Karpas-422 (cell line): ENCODE results near the gene SURF2. TPM values are rescaled to one million over a fixed set of nuclear protein-coding genes. Genes with fewer than 3 reads are reported as not detected.

Experiments
- DNase-seq: peaks from one replicate; pipeline ENCODE4 v3.0.0-alpha.2; 2015
- H2AFZ ChIP-seq: fragments of 200-600 bp; sonication (generic); 2 replicates; pipeline ENCODE4 v1.6.1; 2014; ENCODE audit warnings: antibody characterized with exemption, low read length, mixed read lengths
- H3K27ac ChIP-seq: fragments of 200-600 bp; sonication (generic); 2 replicates; pipeline ENCODE4 v1.5.1; 2014; ENCODE audit warnings: mild to moderate bottlenecking, low read length, moderate library complexity
- H3K27me3 ChIP-seq: fragments of 200-600 bp; sonication (generic); 2 replicates; pipeline ENCODE4 v1.6.1; 2014; ENCODE audit warnings: low read length, mixed read lengths
- H3K36me3 ChIP-seq: fragments of 200-600 bp; sonication (generic); 2 replicates; pipeline ENCODE4 v1.6.1; 2014; ENCODE audit warnings: low read length, mixed read lengths; ENCODE audit not compliant: insufficient read depth
- H3K4me1 ChIP-seq: fragments of 200-600 bp; sonication (generic); 2 replicates; pipeline ENCODE4 v1.6.1; 2014; ENCODE audit warnings: mild to moderate bottlenecking, low read length, mixed read lengths
- H3K4me2 ChIP-seq: fragments of 200-600 bp; sonication (generic); 2 replicates; pipeline ENCODE4 v1.6.1; 2014; ENCODE audit warnings: low read length, low read depth, mild to moderate bottlenecking; ENCODE audit not compliant: poor library complexity, severe bottlenecking
- H3K4me3 ChIP-seq: fragments of 200-600 bp; sonication (generic); 2 replicates; pipeline ENCODE4 v1.5.1; 2014; ENCODE audit warnings: mild to moderate bottlenecking, antibody characterized with exemption, low read length, mixed read lengths
- H3K79me2 ChIP-seq: fragments of 200-600 bp; sonication (generic); 2 replicates; pipeline ENCODE4 v1.6.1; 2014; ENCODE audit warnings: mild to moderate bottlenecking, low read length, mixed read lengths
- H3K9ac ChIP-seq: fragments of 200-600 bp; sonication (generic); 2 replicates; pipeline ENCODE4 v1.6.0; 2014; ENCODE audit warnings: low read length
- H3K9me2 ChIP-seq: fragments of 200-600 bp; sonication (generic), shearing (Covaris generic); replicated peaks from 2 replicates; pipeline ENCODE4 v1.6.0; 2014; ENCODE audit warnings: mild to moderate bottlenecking, low read length, moderate library complexity; ENCODE audit not compliant: insufficient read depth
- H3K9me3 ChIP-seq: fragments of 300-700, 200-600 bp; sonication (generic); 2 replicates; pipeline ENCODE4 v1.6.1; 2014; ENCODE audit warnings: low read length, mixed read lengths
- H4K20me1 ChIP-seq: fragments of 200-600 bp; sonication (generic); 2 replicates; pipeline ENCODE4 v1.6.1; 2014; ENCODE audit warnings: mild to moderate bottlenecking, antibody characterized with exemption, low read length, low read depth; ENCODE audit not compliant: insufficient read depth
- total RNA-seq: library from RNA; depleted of rRNA; stranded (reverse); fragments of >200 nt; shearing (Covaris generic); gene quantifications from 2 replicates; pipeline ENCODE4 v1.2.3, GENCODE V29; 2014; ENCODE audit warnings: low replicate concordance

Gene SURF2
- total RNA-seq, 1 experiment from 2014 or later = 20.0 TPM

DNA sequence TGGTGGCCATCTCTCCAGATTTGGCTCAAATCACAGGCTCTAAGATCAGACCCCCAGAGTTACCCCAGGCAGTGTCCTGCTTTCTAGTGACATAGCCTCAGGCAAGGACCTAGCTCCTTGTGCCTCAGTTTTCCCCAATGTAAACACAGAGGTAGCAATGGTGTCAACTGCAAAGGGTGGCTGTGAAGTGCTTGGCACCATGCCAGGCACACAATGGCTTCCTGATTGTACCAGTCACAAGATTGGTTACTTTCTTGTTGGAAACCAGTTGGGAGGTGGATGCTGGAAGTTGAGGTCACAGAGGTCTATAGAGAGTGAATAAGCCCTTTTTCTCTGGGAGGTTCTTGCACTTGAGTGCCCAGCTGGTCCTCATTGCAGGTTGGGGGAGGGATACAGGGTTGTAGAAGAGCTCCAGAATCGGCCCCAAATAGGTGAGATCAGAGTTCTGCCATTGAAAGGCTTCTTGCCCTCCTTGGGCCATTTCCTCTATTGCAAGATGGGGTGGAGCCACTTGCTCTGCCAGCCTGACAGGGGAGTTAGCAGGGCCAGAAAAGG lies 22.1 kb downstream of the SURF2 start:
- no peak overlapping the region for H3K9ac ChIP-seq
- no peak overlapping the region for H2AFZ ChIP-seq
- H4K20me1 ChIP-seq = peaks cover 9% of the 10 kb centered on the region; the same call in 1 of the 2 replicates
- H3K4me2 ChIP-seq = no peak overlapping the region
- no peak for DNase-seq
- H3K36me3 ChIP-seq = no peaks in the 10 kb centered on the region
- H3K9me2 ChIP-seq = no peaks in the 10 kb centered on the region
- no peak overlapping the region for H3K27ac ChIP-seq
- peaks cover 22% of the 10 kb centered on the region for H3K4me1 ChIP-seq
- H3K9me3 ChIP-seq = peaks cover 4% of the 10 kb centered on the region; the same call in 1 of the 2 replicates
- no peak overlapping the region for H3K4me3 ChIP-seq
- peaks cover 8% of the 10 kb centered on the region; the same call in 1 of the 2 replicates for H3K27me3 ChIP-seq
- H3K79me2 ChIP-seq = peaks cover 23% of the 10 kb centered on the region

- Histone ChIP-seq H3K9me2 (no peaks in the 10 kb centered on the region), H3K36me3 (no peaks in the 10 kb centered on the region), H2AFZ (no peak overlapping the region), H3K4me3 (no peak overlapping the region), H3K27ac (no peak overlapping the region), H4K20me1 (peaks cover 9% of the 10 kb centered on the region; the same call in 1 of the 2 replicates), H3K79me2 (peaks cover 14% of the 10 kb centered on the region), H3K4me2 (no peak overlapping the region), H3K27me3 (peaks cover 8% of the 10 kb centered on the region; the same call in 1 of the 2 replicates), H3K9ac (no peak overlapping the region), H3K9me3 (peaks cover 4% of the 10 kb centered on the region; the same call in 1 of the 2 replicates), H3K4me1 (peaks cover 16% of the 10 kb centered on the region)
- no peak for DNase-seq
These were observed 23.1 kb downstream of the SURF2 start for GRCh38 chr9:133379153-133380086.

- peaks cover 4% of the 10 kb centered on the region; the same call in 1 of the 2 replicates for H3K9me3 ChIP-seq
- H3K9ac ChIP-seq = no peak overlapping the region
- no peaks in the 10 kb centered on the region for H3K9me2 ChIP-seq
- H3K4me1 ChIP-seq = peaks cover 11% of the 10 kb centered on the region
- H3K4me3 ChIP-seq = no peak overlapping the region
- peaks cover under 1% of the 10 kb centered on the region; the same call in 1 of the 2 replicates for H3K79me2 ChIP-seq
- H3K36me3 ChIP-seq = no peaks in the 10 kb centered on the region
- H3K27ac ChIP-seq = no peak overlapping the region
- no peak overlapping the region for H2AFZ ChIP-seq
- H3K4me2 ChIP-seq = no peak overlapping the region
- peaks cover 8% of the 10 kb centered on the region; the same call in 1 of the 2 replicates for H3K27me3 ChIP-seq
- no peak for DNase-seq
- no peaks in the 10 kb centered on the region for H4K20me1 ChIP-seq
These were observed 24.4 kb downstream of the SURF2 start for GRCh38 chr9:133380734-133381133.

GRCh38 chr9:133382507-133383141 lies 26.3 kb downstream of the SURF2 start:
- H3K4me1 ChIP-seq = peaks cover 6% of the 10 kb centered on the region
- peaks cover 4% of the 10 kb centered on the region; the same call in 1 of the 2 replicates for H3K9me3 ChIP-seq
- no peak overlapping the region for H3K4me3 ChIP-seq
- DNase-seq = no peak
- no peak overlapping the region for H3K27ac ChIP-seq
- H3K4me2 ChIP-seq = no peak overlapping the region
- H3K27me3 ChIP-seq = peaks cover 8% of the 10 kb centered on the region; the same call in 1 of the 2 replicates
- H2AFZ ChIP-seq = no peak overlapping the region
- H4K20me1 ChIP-seq = no peaks in the 10 kb centered on the region
- H3K9ac ChIP-seq = no peak overlapping the region
- H3K9me2 ChIP-seq = no peaks in the 10 kb centered on the region
- no peaks in the 10 kb centered on the region for H3K36me3 ChIP-seq
- H3K79me2 ChIP-seq = no peaks in the 10 kb centered on the region

DNA sequence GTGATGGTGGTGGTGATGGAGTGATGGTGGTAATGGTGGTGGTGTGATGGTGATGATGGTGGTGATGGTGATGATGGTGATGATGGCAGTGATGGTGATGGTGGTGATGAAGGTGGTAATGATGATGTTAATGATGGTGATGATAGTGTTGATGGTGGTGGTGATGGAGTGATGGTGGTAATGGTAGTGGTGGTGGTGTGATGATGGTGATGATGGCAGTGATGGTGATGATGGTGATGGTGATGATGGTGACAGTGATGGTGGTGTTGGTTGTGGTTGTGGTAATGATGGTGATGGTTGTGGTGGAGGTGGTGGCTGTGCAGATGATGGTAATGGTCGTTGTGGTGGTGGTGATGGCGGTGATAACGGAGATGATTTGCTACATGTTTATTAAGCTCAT lies 27.1 kb downstream of the SURF2 start:
- no peaks in the 10 kb centered on the region for H3K9me2 ChIP-seq
- H3K4me2 ChIP-seq = no peak overlapping the region
- H2AFZ ChIP-seq = no peak overlapping the region

GRCh38 chr9:133384736-133385321 lies 28.5 kb downstream of the SURF2 start:
- no peaks in the 10 kb centered on the region for H3K9me2 ChIP-seq
- no peaks in the 10 kb centered on the region for H3K79me2 ChIP-seq
- H2AFZ ChIP-seq = no peak overlapping the region
- no peak overlapping the region for H3K9ac ChIP-seq
- DNase-seq = no peak
- peaks cover 4% of the 10 kb centered on the region; the same call in 1 of the 2 replicates for H3K9me3 ChIP-seq
- no peaks in the 10 kb centered on the region for H3K27me3 ChIP-seq
- no peak overlapping the region for H3K4me3 ChIP-seq
- no peaks in the 10 kb centered on the region for H3K4me1 ChIP-seq
- H3K36me3 ChIP-seq = no peaks in the 10 kb centered on the region
- no peak overlapping the region for H3K4me2 ChIP-seq
- H3K27ac ChIP-seq = no peak overlapping the region
- no peaks in the 10 kb centered on the region for H4K20me1 ChIP-seq

More for the DNA sequence above, 27.1 kb downstream of the SURF2 start:
- Histone ChIP-seq H3K9me3 (peaks cover 4% of the 10 kb centered on the region; the same call in 1 of the 2 replicates), H3K27ac (no peak overlapping the region), H4K20me1 (no peaks in the 10 kb centered on the region), H3K4me1 (no peaks in the 10 kb centered on the region), H3K4me3 (no peak overlapping the region), H3K9ac (no peak overlapping the region), H3K36me3 (no peaks in the 10 kb centered on the region), H3K27me3 (peaks cover 2% of the 10 kb centered on the region; the same call in 1 of the 2 replicates), H3K79me2 (no peaks in the 10 kb centered on the region)
- no peak for DNase-seq

DNA sequence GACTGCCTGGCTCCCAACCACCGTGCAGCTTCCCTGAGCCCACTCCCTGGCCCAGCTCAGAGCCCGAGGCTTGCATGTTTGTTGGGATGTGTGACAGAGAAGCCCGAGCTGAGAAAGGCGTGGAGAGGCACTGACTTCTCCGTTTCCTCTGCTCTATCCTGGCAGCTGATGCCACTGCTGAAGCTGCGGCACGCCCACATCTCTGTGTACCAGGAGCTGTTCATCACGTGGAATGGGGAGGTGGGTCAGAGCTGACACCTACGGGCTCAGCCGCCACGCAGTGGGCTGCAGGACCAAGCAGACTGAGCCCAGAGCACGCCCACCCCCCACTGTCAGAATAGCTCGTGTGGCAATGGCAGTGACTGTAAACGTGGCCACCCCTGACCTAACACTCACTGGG lies 29.1 kb downstream of the SURF2 start:
- no peaks in the 10 kb centered on the region for H3K36me3 ChIP-seq

More for the DNA sequence above, 29.1 kb downstream of the SURF2 start:
- H3K9me3 ChIP-seq = peaks cover 4% of the 10 kb centered on the region; the same call in 1 of the 2 replicates
- H3K4me1 ChIP-seq = no peaks in the 10 kb centered on the region
- no peaks in the 10 kb centered on the region for H3K27me3 ChIP-seq
- no peaks in the 10 kb centered on the region for H3K79me2 ChIP-seq
- no peaks in the 10 kb centered on the region for H4K20me1 ChIP-seq
- no peak overlapping the region for H3K9ac ChIP-seq
- no peak overlapping the region for H3K27ac ChIP-seq
- no peaks in the 10 kb centered on the region for H3K9me2 ChIP-seq
- DNase-seq = no peak
- no peak overlapping the region for H3K4me3 ChIP-seq
- no peak overlapping the region for H2AFZ ChIP-seq
- H3K4me2 ChIP-seq = no peak overlapping the region
